Heart left ventricle (tissue), 13 donors: ENCODE measurements around the gene FHL2.
A peak's percentile ranks its signal among the peaks of the same experiment; 100 is the strongest.
"Not testable (repeated sequence)": the region's sequence is repeated elsewhere in the genome, so short reads cannot be mapped to it uniquely, and the experiment has no call there.

ENCODE experiments used
- POLR2A ChIP-seq, 2 donors: fragments of 450-650 bp; IDR thresholded peaks; one replicate each; pipeline ENCODE4 v1.6.1; 2017; ENCODE audit warnings: antibody characterized with exemption in 2 of 2, mild to moderate bottlenecking in 2 of 2, moderate library complexity in 2 of 2
- TF ChIP-seq, protein P1 (sequence below), 12 donors: fragments of 200-600 bp; sonication (generic) in 4 of 12; IDR thresholded peaks; one replicate each; pipeline versions ENCODE4 v1.5.0 to v1.8.0; 2018 to 2022; ENCODE audit warnings: antibody characterized with exemption in 12 of 12, mild to moderate bottlenecking in 5 of 12
- donor health status: ischemic (EF 13 %, LVEDD 7.1; RV severe dilation, severe dysfunction).
- donor health status: DM: no; HTN: yes; CAD: no.
- donor health status: DM: no; HTN: no; CAD: no.
- donor health status: ischemic (EF 25% LVEDD 6.9; RV normal size, moderate dysfunction).
- donor health status: ischemic (EF 25% LVEDD 5.7; RV mildly dilated, moderate dysfunction).
- donor health status: ischemic (EF 35%, LVEDD 5.7; RV mildly dilated, moderate dysfunction).
- donor health status: nonischemic (EF 11% LVEDD 7.7; RV severe dilation, severe dysfunction).
- donor health status: DM: yes; HTN: yes; CAD: no.
- donor health status: PGD.
- donor health status: ischemic (EF 29% LVEDD 5.4; RV normal size, mild dysfunction).
- donor health status: nonischemic (EF 23%, LVEDD 6.1; RV moderate dilation, normal function).

DNA sequence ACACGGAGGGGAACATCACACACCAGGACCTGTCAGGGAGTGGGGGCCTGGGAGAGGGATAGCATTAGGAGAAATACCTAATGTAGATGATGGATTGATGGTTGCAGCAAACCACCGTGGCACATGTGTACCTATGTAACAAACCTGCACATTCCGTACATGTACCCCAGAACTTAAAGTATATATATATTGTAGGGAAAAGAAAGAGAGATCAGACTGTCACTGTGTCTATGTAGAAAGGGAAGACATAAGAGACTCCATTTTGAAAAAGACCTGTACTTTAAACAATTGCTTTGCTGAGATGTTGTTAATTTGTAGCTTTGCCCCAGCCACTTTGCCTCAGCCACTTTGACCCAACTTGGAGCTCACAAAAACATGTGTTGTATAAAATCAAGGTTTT lies 26.0 kb upstream of the FHL2 start:
- TF ChIP-seq, protein P1, sequence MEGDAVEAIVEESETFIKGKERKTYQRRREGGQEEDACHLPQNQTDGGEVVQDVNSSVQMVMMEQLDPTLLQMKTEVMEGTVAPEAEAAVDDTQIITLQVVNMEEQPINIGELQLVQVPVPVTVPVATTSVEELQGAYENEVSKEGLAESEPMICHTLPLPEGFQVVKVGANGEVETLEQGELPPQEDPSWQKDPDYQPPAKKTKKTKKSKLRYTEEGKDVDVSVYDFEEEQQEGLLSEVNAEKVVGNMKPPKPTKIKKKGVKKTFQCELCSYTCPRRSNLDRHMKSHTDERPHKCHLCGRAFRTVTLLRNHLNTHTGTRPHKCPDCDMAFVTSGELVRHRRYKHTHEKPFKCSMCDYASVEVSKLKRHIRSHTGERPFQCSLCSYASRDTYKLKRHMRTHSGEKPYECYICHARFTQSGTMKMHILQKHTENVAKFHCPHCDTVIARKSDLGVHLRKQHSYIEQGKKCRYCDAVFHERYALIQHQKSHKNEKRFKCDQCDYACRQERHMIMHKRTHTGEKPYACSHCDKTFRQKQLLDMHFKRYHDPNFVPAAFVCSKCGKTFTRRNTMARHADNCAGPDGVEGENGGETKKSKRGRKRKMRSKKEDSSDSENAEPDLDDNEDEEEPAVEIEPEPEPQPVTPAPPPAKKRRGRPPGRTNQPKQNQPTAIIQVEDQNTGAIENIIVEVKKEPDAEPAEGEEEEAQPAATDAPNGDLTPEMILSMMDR (IDR thresholded peaks at IDR 0.05) = not testable (repeated sequence)
- TF ChIP-seq POLR2A (IDR thresholded peaks at IDR 0.05) = peak in 1 of 2 donors; percentile 24
